Natural killer cell (primary cell): ENCODE measurements around the gene GDPD1. TPM values are rescaled to one million over a fixed set of nuclear protein-coding genes. Genes with fewer than 3 reads are reported as not detected.
"Not testable (repeated sequence)": the region's sequence is repeated elsewhere in the genome, so short reads cannot be mapped to it uniquely, and the experiment has no call there.

ENCODE experiments used
- ATAC-seq, 3 donors: fragments of 150-1000 bp in 2 of 3; fragments of 200-7000 bp in 1 of 3; cut with Tn5 transposase; 1 replicate in 1 of 3; 2 replicates in 2 of 3; pipeline ENCODE4 v1.10.0; 2021; ENCODE audit warnings: mild to moderate bottlenecking in 2 of 3, moderate library complexity in 2 of 3
- DNase-seq, 2 donors: peaks; one replicate each; pipeline versions ENCODE4 v3.0.0 to v3.0.0-alpha.2; 2013 to 2021; ENCODE audit warnings: mixed read lengths in 1 of 2
- H3K27ac ChIP-seq: one replicate; pipeline ENCODE4 v1.5.1; 2013; ENCODE audit warnings: mild to moderate bottlenecking, low read length
- H3K27me3 ChIP-seq: one replicate; pipeline ENCODE4 v1.6.1; 2013; ENCODE audit warnings: low read length; ENCODE audit not compliant: control insufficient read depth, insufficient read depth
- H3K36me3 ChIP-seq: one replicate; pipeline ENCODE4 v1.6.1; 2013; ENCODE audit warnings: low read length; ENCODE audit not compliant: control insufficient read depth, insufficient read depth
- H3K4me1 ChIP-seq: one replicate; pipeline ENCODE4 v1.6.1; 2013; ENCODE audit warnings: low read length; ENCODE audit not compliant: control insufficient read depth, insufficient read depth
- H3K4me3 ChIP-seq: one replicate; pipeline ENCODE4 v1.5.1; 2013; ENCODE audit warnings: low read length
- H3K9me3 ChIP-seq: one replicate; pipeline ENCODE4 v1.6.1; 2013; ENCODE audit warnings: low read length; ENCODE audit not compliant: control insufficient read depth, insufficient read depth
- H3K27ac Mint-ChIP-seq, 2 donors: one replicate each; pipeline ENCODE4 v1.8.0; 2022; ENCODE audit warnings: mild to moderate bottlenecking in 2 of 2, mixed read lengths in 2 of 2, moderate library complexity in 1 of 2
- H3K27me3 Mint-ChIP-seq, 2 donors: one replicate each; pipeline ENCODE4 v1.8.0; 2022; ENCODE audit warnings: low read depth in 2 of 2, mixed read lengths in 2 of 2
- H3K36me3 Mint-ChIP-seq: one replicate; pipeline ENCODE4 v1.8.0; 2022; ENCODE audit warnings: mixed read lengths
- H3K4me1 Mint-ChIP-seq, 2 donors: one replicate each; pipeline ENCODE4 v1.8.0; 2022; ENCODE audit warnings: mixed read lengths in 2 of 2
- H3K4me3 Mint-ChIP-seq: one replicate; pipeline ENCODE4 v1.8.0; 2022; ENCODE audit warnings: mild to moderate bottlenecking, moderate library complexity, mixed read lengths
- H3K9me3 Mint-ChIP-seq, 2 donors: one replicate each; pipeline ENCODE4 v1.8.0; 2022; ENCODE audit warnings: mixed read lengths in 2 of 2
- WGBS: methylation state at CpG from one replicate; pipeline ENCODE4 v1.1.7; 2013; ENCODE audit warnings: missing lambda C conversion rate; ENCODE audit not compliant: insufficient coverage; 5-methylcytosine and 5-hydroxymethylcytosine counted together
- intact Hi-C: fragments of 100-400 bp; cut with micrococcal nuclease; formaldehyde crosslinking; loops from one replicate; pipeline ENCODE4 v1.14.2; 2022
- total RNA-seq, 4 donors: library from RNA; stranded (reverse); fragments of 120-200 nt in 1 of 4; gene quantifications; one replicate each; pipeline versions ENCODE4 v1.2.3 to v1.2.4, GENCODE V29; 2013 to 2022
- TF ChIP-seq, protein P1 (sequence below): fragments of 200-600 bp; IDR thresholded peaks from one replicate; pipeline ENCODE4 v1.8.0; 2022; ENCODE audit warnings: antibody characterized with exemption

The GDPD1 gene
- total RNA-seq, 3 donors from 2014 or later (not counting 1 experiment from before 2014, with no cell fraction given) = 4.0 to 5.3 (median 5.1) TPM

DNA sequence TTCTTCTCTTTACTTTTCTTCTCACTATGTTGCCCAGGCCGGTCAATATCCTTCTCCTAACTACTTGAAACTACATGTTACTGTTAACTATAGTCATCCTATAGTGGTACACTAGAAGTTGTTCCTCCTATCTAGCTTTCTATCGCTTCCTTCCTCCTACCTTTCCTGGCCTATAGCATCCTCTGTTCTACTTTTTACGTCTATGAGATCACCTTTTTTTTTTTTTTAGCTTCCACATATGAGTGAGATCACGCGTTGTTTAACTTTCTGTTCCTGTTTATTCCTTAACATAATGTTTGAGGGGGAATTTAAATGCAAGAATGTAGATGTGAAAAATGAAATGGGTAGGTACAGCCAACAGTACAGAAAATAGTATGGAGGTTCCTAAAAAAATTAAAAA, 80.6 kb downstream of the GDPD1 start:
- DNase-seq = no peak
- intact Hi-C loops = no loop called here
- no peak overlapping the region for H3K4me3 ChIP-seq
- H3K27me3 ChIP-seq = no peaks in the 10 kb centered on the region
- H3K36me3 Mint-ChIP-seq = no peaks in the 10 kb centered on the region
- H3K27ac ChIP-seq = no peak overlapping the region
- H3K27ac Mint-ChIP-seq = no peak overlapping the region
- H3K4me3 Mint-ChIP-seq = no peak overlapping the region
- H3K9me3 Mint-ChIP-seq = no peaks in the 10 kb centered on the region
- H3K4me1 ChIP-seq = no peaks in the 10 kb centered on the region
- no peak for ATAC-seq
- no peaks in the 10 kb centered on the region for H3K36me3 ChIP-seq
- TF ChIP-seq, protein P1, sequence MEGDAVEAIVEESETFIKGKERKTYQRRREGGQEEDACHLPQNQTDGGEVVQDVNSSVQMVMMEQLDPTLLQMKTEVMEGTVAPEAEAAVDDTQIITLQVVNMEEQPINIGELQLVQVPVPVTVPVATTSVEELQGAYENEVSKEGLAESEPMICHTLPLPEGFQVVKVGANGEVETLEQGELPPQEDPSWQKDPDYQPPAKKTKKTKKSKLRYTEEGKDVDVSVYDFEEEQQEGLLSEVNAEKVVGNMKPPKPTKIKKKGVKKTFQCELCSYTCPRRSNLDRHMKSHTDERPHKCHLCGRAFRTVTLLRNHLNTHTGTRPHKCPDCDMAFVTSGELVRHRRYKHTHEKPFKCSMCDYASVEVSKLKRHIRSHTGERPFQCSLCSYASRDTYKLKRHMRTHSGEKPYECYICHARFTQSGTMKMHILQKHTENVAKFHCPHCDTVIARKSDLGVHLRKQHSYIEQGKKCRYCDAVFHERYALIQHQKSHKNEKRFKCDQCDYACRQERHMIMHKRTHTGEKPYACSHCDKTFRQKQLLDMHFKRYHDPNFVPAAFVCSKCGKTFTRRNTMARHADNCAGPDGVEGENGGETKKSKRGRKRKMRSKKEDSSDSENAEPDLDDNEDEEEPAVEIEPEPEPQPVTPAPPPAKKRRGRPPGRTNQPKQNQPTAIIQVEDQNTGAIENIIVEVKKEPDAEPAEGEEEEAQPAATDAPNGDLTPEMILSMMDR = no peak
- H3K4me1 Mint-ChIP-seq = no peaks in the 10 kb centered on the region
- 69% methylated on average over 3 of the region's 5 CpGs for WGBS
- peaks cover 0 to 8% of the 10 kb centered on the region in 2 donors for H3K27me3 Mint-ChIP-seq
- H3K9me3 ChIP-seq = no peaks in the 10 kb centered on the region

DNA sequence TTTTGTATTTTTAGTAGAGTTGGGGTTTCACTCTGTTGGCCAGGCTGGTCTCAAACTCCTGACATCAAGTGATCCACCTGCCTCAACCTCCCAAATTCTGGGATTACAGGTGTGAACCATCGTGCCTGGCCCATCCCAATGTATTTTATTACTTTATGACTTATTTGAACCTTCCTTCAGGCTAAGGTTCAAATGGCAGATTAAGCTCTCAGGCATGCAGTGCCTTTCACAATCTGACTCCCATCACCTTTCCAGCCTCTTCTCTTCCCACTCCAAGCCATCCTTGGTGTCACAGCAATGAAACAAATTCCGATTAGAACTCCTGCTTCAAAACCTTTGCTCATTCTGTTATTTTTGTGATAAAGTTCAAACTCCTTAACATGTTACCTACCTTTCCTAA, 84.5 kb downstream of the GDPD1 start:
- TF ChIP-seq, protein P1 = no peak

DNA sequence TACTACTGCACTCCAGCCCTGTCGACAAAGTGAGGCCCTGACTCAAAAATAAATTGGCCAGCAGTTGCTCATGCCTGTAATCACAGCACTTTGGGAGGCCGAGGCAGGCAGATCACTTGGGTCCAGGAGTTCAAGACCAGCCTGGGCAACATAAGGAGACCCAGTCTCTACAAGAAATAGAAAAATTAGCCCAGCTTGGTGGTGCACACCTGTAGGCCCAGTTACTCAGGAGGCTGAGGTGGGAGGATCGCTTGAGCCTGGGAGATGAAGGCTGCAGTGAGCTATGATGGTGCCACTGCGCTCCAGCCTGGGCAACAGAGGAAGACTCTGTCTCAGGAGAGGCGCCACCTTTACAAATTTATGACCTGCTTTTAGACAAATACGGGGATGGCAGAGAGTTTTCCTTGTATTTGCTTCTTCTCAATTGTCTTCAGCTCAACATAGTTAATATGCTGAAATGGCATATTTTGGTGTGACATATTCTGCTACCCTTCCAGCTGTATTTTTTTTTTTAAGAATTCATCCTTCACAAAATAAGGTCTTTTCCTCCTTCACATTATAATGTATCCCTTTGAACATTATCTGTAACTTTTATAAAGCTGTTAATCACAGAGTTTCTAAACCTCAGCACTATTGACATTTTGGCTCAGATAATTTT, 90.1 kb downstream of the GDPD1 start:
- H3K27ac Mint-ChIP-seq = no peak overlapping the region
- no peaks in the 10 kb centered on the region for H3K36me3 Mint-ChIP-seq
- Histone ChIP-seq H3K9me3 (no peaks in the 10 kb centered on the region), H3K27ac (no peak overlapping the region), H3K4me3 (no peak overlapping the region), H3K27me3 (no peaks in the 10 kb centered on the region), H3K36me3 (no peaks in the 10 kb centered on the region), H3K4me1 (no peaks in the 10 kb centered on the region)
- H3K4me1 Mint-ChIP-seq = peaks cover 5% of the 10 kb centered on the region in 2 donors
- TF ChIP-seq, protein P1 = no peak
- 82% methylated on average over 6 of the region's 6 CpGs for WGBS
- ATAC-seq = no peak
- no peak overlapping the region for H3K4me3 Mint-ChIP-seq
- H3K27me3 Mint-ChIP-seq = no peaks in the 10 kb centered on the region
- H3K9me3 Mint-ChIP-seq = no peaks in the 10 kb centered on the region
- DNase-seq = no peak
- intact Hi-C loops = loop anchor here (5.0 kb wide), 1 partner anchor 212 kb away; no protein-coding TSS in a partner anchor

More for the DNA sequence above, 84.5 kb downstream of the GDPD1 start:
- H3K27me3 ChIP-seq = no peaks in the 10 kb centered on the region
- no peaks in the 10 kb centered on the region for H3K36me3 Mint-ChIP-seq
- H3K9me3 Mint-ChIP-seq = no peaks in the 10 kb centered on the region
- H3K36me3 ChIP-seq = no peaks in the 10 kb centered on the region
- H3K27ac ChIP-seq = no peak overlapping the region
- no peak overlapping the region for H3K4me3 Mint-ChIP-seq
- H3K4me3 ChIP-seq = no peak overlapping the region
- no peaks in the 10 kb centered on the region for H3K9me3 ChIP-seq
- H3K27ac Mint-ChIP-seq = no peak overlapping the region
- intact Hi-C loops = no loop called here
- peaks cover 0 to 8% of the 10 kb centered on the region in 2 donors for H3K27me3 Mint-ChIP-seq
- ATAC-seq (no peak), DNase-seq (no peak)
- H3K4me1 ChIP-seq = no peaks in the 10 kb centered on the region
- H3K4me1 Mint-ChIP-seq = no peaks in the 10 kb centered on the region
- WGBS = 90% methylated on average over 2 of the region's 2 CpGs

DNA sequence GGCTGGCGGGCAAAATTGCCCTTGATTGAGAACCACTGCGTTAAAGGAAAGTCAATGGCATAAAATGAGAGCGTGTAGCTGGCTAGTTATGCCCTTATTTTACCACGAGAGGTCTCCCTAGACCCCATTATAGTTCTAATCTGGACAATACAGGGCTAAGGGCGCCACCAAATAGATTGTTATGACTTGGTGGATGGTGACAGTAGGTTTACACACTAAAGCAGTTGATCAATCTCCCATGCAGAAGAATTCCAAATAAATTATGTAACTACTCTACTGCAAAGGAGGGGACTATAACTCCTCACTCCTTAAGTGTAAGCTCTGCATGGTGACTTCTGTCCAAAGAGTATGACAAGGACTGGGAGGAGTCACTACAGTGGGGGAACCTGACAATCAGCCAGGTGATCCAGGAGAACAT, 90.7 kb downstream of the GDPD1 start:
- Mint-ChIP-seq H3K27ac (no peak overlapping the region), H3K27me3 (no peaks in the 10 kb centered on the region), H3K4me1 (peaks cover 5% of the 10 kb centered on the region in 2 donors), H3K9me3 (no peaks in the 10 kb centered on the region), H3K4me3 (no peak overlapping the region), H3K36me3 (no peaks in the 10 kb centered on the region)
- WGBS = 3% methylated on average over 4 of the region's 5 CpGs
- ATAC-seq = peak; percentile 91 to 99 (median 99)
- H3K36me3 ChIP-seq = no peaks in the 10 kb centered on the region
- peak in 1 of 2 donors; percentile 81 for DNase-seq
- H3K4me1 ChIP-seq = no peaks in the 10 kb centered on the region
- TF ChIP-seq, protein P1 = peak; percentile 84
- intact Hi-C loops = loop anchor here (1.0 to 5.0 kb wide), 2 partner anchors 130 to 211 kb away; no protein-coding TSS in a partner anchor
- H3K4me3 ChIP-seq = no peak overlapping the region
- no peak overlapping the region for H3K27ac ChIP-seq
- H3K27me3 ChIP-seq = no peaks in the 10 kb centered on the region
- H3K9me3 ChIP-seq = no peaks in the 10 kb centered on the region

DNA sequence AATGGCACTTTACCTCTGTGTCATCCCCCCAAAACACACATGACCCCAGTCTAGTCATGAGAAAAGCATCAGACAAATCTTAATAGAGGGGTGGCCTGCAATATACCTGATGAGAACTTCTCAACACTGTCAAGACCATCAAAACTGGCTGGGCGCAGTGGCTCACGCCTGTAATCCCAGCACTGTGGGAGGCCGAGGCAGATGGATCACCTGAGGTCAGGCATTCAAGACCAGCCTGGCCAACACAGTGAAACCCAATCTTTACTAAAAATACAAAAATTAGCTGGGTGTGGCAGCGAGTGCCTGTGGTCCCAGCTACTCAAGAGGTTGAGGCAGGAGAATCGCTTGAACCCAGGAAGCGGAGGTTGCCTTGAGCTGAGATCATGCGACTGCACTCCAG, 91.2 kb downstream of the GDPD1 start:
- 95% methylated on average over 7 of the region's 7 CpGs for WGBS
- H3K27ac ChIP-seq, H3K27me3 Mint-ChIP-seq, H3K4me3 ChIP-seq, H3K4me3 Mint-ChIP-seq, H3K36me3 Mint-ChIP-seq, ATAC-seq, H3K27ac Mint-ChIP-seq, H3K9me3 Mint-ChIP-seq, DNase-seq, H3K4me1 Mint-ChIP-seq, H3K36me3 ChIP-seq, H3K4me1 ChIP-seq, H3K9me3 ChIP-seq, H3K27me3 ChIP-seq: not testable (repeated sequence)
- intact Hi-C loops = loop anchor here (1.0 to 5.0 kb wide), 2 partner anchors 130 to 211 kb away; no protein-coding TSS in a partner anchor
